KMS-11 (cell line): ENCODE measurements around the gene C10orf120.

ENCODE experiments used
- H2AFZ ChIP-seq: fragments of 200-600 bp; sonication (generic); 2 replicates; pipeline ENCODE4 v1.6.1; 2016; ENCODE audit warnings: antibody characterized with exemption, mixed run types, low read depth
- H3K27ac ChIP-seq: fragments of 200-600 bp; sonication (generic); 2 replicates; pipeline ENCODE4 v1.6.1; 2016; ENCODE audit warnings: mild to moderate bottlenecking, mixed run types
- H3K27me3 ChIP-seq: fragments of 200-600 bp; sonication (generic); 2 replicates; pipeline ENCODE4 v1.6.1; 2017; ENCODE audit warnings: mild to moderate bottlenecking, low read depth, mixed run types, moderate library complexity; ENCODE audit not compliant: insufficient read depth
- H3K36me3 ChIP-seq: fragments of 200-600 bp; sonication (generic); 2 replicates; pipeline ENCODE4 v1.6.1; 2017; ENCODE audit warnings: mild to moderate bottlenecking, mixed run types; ENCODE audit not compliant: insufficient read depth
- H3K4me1 ChIP-seq: fragments of 200-600 bp; sonication (generic); 2 replicates; pipeline ENCODE4 v1.6.1; 2016; ENCODE audit warnings: mild to moderate bottlenecking, low read depth, mixed run types; ENCODE audit not compliant: poor library complexity, severe bottlenecking
- H3K4me2 ChIP-seq: fragments of 200-600 bp; sonication (generic); 2 replicates; pipeline ENCODE4 v1.7.0; 2016; ENCODE audit warnings: mild to moderate bottlenecking, mixed run types
- H3K4me3 ChIP-seq: fragments of 200-600 bp; sonication (generic); IDR thresholded peaks from 2 replicates; pipeline ENCODE4 v1.6.1; 2017; ENCODE audit warnings: low read depth, low read length, mixed read lengths; ENCODE audit not compliant: insufficient read depth
- H3K79me2 ChIP-seq: fragments of 200-600 bp; sonication (generic); 2 replicates; pipeline ENCODE4 v1.6.1; 2016; ENCODE audit warnings: low read depth, mixed run types; ENCODE audit not compliant: insufficient read depth
- H3K9ac ChIP-seq: fragments of 200-600 bp; sonication (generic); 2 replicates; pipeline ENCODE4 v1.6.1; 2016; ENCODE audit warnings: mild to moderate bottlenecking, mixed run types
- H4K20me1 ChIP-seq: fragments of 200-600 bp; sonication (generic); 2 replicates; pipeline ENCODE4 v1.6.1; 2016; ENCODE audit warnings: mild to moderate bottlenecking, mixed run types; ENCODE audit not compliant: insufficient read depth
- TF ChIP-seq, protein P1 (sequence below): fragments of 200-600 bp; sonication (generic); conservative IDR thresholded peaks from 2 replicates; pipeline ENCODE4 v1.6.1; 2017; ENCODE audit warnings: low read depth, mild to moderate bottlenecking, antibody characterized with exemption, low read length, moderate library complexity, mixed read lengths

C10orf120 gene

DNA sequence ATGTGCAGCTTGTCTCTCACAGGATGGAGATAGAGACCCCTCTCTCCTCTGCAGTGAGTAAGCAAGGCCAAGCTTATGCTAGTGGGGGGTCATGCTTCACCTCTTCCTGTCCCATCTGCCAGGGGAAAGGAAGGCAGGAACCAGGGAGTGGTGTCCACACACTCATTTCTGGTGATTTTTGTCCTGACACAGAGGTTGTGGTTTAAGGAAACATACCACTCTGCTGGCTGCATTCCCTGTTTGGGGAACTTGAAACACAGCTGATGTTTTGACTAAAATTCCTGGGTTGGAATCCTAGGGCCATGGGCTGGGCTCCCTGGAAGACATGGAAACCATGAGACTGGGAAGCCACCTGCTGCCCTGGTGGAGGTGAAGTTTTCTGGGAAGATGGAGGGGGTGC is 21.4 kb downstream of the C10orf120 start:
- Histone ChIP-seq H3K4me3 (no peak overlapping the region), H3K36me3 (no peaks in the 10 kb centered on the region), H4K20me1 (no peaks in the 10 kb centered on the region), H3K79me2 (no peaks in the 10 kb centered on the region), H3K27ac (no peak overlapping the region), H2AFZ (no peak overlapping the region), H3K4me1 (no peaks in the 10 kb centered on the region), H3K27me3 (no peaks in the 10 kb centered on the region), H3K9ac (no peak overlapping the region), H3K4me2 (no peak overlapping the region)
- TF ChIP-seq, protein P1, sequence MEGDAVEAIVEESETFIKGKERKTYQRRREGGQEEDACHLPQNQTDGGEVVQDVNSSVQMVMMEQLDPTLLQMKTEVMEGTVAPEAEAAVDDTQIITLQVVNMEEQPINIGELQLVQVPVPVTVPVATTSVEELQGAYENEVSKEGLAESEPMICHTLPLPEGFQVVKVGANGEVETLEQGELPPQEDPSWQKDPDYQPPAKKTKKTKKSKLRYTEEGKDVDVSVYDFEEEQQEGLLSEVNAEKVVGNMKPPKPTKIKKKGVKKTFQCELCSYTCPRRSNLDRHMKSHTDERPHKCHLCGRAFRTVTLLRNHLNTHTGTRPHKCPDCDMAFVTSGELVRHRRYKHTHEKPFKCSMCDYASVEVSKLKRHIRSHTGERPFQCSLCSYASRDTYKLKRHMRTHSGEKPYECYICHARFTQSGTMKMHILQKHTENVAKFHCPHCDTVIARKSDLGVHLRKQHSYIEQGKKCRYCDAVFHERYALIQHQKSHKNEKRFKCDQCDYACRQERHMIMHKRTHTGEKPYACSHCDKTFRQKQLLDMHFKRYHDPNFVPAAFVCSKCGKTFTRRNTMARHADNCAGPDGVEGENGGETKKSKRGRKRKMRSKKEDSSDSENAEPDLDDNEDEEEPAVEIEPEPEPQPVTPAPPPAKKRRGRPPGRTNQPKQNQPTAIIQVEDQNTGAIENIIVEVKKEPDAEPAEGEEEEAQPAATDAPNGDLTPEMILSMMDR, result no peak

DNA sequence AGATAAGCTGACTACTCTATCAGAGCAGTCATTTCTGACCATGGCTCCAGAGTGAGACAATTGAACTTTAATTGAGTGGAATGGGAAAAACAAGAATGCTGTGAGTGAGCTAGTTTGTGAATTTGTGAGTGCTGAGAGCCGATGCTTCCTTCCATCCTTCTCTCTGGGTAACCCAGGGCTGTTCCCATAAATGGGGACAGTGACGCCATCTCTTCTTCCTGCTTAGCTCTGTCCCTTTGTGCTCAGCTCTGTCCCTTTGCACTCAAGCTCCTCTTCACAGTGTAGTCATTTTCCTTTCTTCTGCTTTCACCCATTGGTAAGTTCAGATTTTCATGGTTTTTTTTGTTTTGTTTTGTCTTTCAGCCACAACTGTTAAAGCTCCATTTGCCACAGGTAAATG is 24.4 kb downstream of the C10orf120 start:
- no peaks in the 10 kb centered on the region for H3K79me2 ChIP-seq
- no peak overlapping the region for H2AFZ ChIP-seq
- no peaks in the 10 kb centered on the region for H4K20me1 ChIP-seq
- no peaks in the 10 kb centered on the region for H3K27me3 ChIP-seq
- H3K4me3 ChIP-seq, result no peak overlapping the region
- TF ChIP-seq, protein P1, result no peak
- H3K4me2 ChIP-seq, result no peak overlapping the region
- no peaks in the 10 kb centered on the region for H3K36me3 ChIP-seq
- peaks cover 19% of the 10 kb centered on the region for H3K4me1 ChIP-seq
- H3K27ac ChIP-seq, result no peak overlapping the region
- no peak overlapping the region for H3K9ac ChIP-seq

DNA sequence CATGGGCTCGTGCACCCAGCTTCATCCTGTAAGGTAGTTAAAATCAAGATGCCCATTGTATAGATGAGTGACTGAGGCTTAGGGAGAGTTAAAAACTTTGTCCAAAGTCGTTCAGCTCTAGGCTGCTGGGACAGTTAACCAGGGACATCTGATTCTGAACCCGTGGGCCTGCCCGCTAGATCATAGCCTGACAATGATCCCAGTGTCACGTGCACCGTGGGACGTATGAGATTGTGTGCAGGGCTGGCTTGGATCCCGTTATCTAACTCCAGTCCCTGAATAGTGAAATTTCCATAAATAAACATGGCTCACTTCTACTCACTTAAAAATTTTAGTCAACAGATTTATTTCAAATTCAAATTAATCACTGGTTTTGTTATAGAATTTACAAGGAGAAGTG is 24.9 kb downstream of the C10orf120 start:
- Histone ChIP-seq H3K27ac (no peak overlapping the region), H3K27me3 (no peaks in the 10 kb centered on the region), H3K4me3 (no peak overlapping the region), H4K20me1 (no peaks in the 10 kb centered on the region), H3K9ac (no peak overlapping the region), H2AFZ (no peak overlapping the region), H3K36me3 (no peaks in the 10 kb centered on the region), H3K4me1 (peaks cover 24% of the 10 kb centered on the region), H3K79me2 (no peaks in the 10 kb centered on the region), H3K4me2 (no peak overlapping the region)
- TF ChIP-seq, protein P1, result no peak

DNA sequence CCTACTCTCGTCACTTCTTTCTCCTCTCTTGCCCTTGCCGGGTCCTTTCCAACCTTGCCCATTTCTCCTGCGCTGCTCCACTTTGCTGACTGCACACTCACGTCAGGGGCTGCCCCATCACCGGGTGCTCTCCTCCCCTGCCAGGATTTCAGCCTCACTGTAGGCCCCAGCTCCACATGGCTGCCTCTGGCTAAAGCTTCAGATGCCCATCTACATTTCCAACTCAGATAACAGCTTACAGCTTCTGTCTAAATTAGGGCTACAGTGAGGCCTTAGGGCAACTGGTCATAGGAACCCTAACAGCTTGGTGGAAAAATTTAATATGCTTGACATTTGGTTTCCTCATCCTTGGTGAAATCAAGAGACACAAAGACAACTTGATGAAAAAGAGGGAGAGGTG is 25.9 kb downstream of the C10orf120 start:
- H3K79me2 ChIP-seq, result no peaks in the 10 kb centered on the region
- no peak overlapping the region for H3K4me3 ChIP-seq
- H3K4me1 ChIP-seq, result peaks cover 30% of the 10 kb centered on the region
- H3K4me2 ChIP-seq, result no peak overlapping the region
- no peak overlapping the region for H3K9ac ChIP-seq
- H4K20me1 ChIP-seq, result no peaks in the 10 kb centered on the region
- H3K27me3 ChIP-seq, result no peaks in the 10 kb centered on the region
- TF ChIP-seq, protein P1, result no peak
- H2AFZ ChIP-seq, result no peak overlapping the region
- H3K36me3 ChIP-seq, result no peaks in the 10 kb centered on the region
- no peak overlapping the region for H3K27ac ChIP-seq
